Esophagus muscularis mucosa (tissue), 3 donors: ENCODE measurements around the gene NT5C2.

Experiments
- POLR2A ChIP-seq: fragments of 450-650 bp; IDR thresholded peaks from one replicate; pipeline ENCODE4 v1.6.1; 2017; ENCODE audit warnings: antibody characterized with exemption, moderate library complexity, mild to moderate bottlenecking, low read depth
- TF ChIP-seq, protein P1 (sequence below), 3 experiments: fragments of 200-600 bp in 2 of 3; fragments of 450-650 bp in 1 of 3; sonication (generic) in 2 of 3; IDR thresholded peaks; one replicate each; pipeline ENCODE4 v1.5.1; 2017 to 2019; ENCODE audit warnings: antibody characterized with exemption in 3 of 3, mild to moderate bottlenecking in 2 of 3, moderate library complexity in 1 of 3

DNA sequence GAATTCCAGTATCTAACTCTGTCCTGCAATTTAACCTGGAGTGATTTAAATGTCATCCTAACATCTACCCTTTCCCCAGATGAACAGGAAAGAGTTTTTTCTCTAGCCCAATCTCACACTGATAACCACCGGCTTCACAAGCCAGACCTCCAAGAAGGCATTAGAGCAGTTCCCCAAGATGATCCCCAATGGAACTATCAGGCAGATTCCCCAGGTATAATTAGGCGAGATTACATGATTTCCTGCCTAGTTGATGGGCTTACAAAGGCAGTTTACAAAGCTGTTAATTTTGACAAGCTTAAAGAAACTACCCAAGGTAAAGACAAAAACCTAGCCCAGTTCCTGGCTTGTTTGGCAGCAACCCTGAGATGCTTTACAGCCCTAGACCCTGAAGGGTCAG is 14.1 kb upstream of the NT5C2 start:
- no peak for TF ChIP-seq POLR2A
- TF ChIP-seq, protein P1, sequence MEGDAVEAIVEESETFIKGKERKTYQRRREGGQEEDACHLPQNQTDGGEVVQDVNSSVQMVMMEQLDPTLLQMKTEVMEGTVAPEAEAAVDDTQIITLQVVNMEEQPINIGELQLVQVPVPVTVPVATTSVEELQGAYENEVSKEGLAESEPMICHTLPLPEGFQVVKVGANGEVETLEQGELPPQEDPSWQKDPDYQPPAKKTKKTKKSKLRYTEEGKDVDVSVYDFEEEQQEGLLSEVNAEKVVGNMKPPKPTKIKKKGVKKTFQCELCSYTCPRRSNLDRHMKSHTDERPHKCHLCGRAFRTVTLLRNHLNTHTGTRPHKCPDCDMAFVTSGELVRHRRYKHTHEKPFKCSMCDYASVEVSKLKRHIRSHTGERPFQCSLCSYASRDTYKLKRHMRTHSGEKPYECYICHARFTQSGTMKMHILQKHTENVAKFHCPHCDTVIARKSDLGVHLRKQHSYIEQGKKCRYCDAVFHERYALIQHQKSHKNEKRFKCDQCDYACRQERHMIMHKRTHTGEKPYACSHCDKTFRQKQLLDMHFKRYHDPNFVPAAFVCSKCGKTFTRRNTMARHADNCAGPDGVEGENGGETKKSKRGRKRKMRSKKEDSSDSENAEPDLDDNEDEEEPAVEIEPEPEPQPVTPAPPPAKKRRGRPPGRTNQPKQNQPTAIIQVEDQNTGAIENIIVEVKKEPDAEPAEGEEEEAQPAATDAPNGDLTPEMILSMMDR (IDR thresholded peaks at IDR 0.05) = no peak
